Stimulated activated naive CD8-positive, alpha-beta T cell treated with anti-CD3 and anti-CD28 coated beads, Interleukin-15, amount 100 ng/mL, for 72 hours (primary cell): ENCODE data around the gene NLRP6.

Experiments used
- ATAC-seq: fragments of 150-1000 bp; cut with Tn5 transposase; 2 replicates; pipeline ENCODE4 v1.10.0; 2021; ENCODE audit warnings: mild to moderate bottlenecking, moderate library complexity
- DNase-seq, 2 donors: peaks; one replicate each; pipeline ENCODE4 v3.0.0; 2021 to 2022
- H3K27ac Mint-ChIP-seq, 2 donors: one replicate each; pipeline ENCODE4 v1.8.0; 2022; ENCODE audit warnings: mild to moderate bottlenecking in 2 of 2, mixed read lengths in 2 of 2, moderate library complexity in 2 of 2
- H3K27me3 Mint-ChIP-seq: one replicate; pipeline ENCODE4 v1.8.0; 2022; ENCODE audit warnings: mixed read lengths
- H3K4me1 Mint-ChIP-seq: one replicate; pipeline ENCODE4 v1.8.0; 2022; ENCODE audit warnings: mild to moderate bottlenecking, mixed read lengths
- H3K4me3 Mint-ChIP-seq, 2 donors: one replicate each; pipeline ENCODE4 v1.8.0; 2022; ENCODE audit warnings: mild to moderate bottlenecking in 2 of 2, mixed read lengths in 2 of 2, moderate library complexity in 1 of 2
- H3K9me3 Mint-ChIP-seq, 2 donors: one replicate each; pipeline ENCODE4 v1.8.0; 2022; ENCODE audit warnings: mixed read lengths in 2 of 2

The NLRP6 gene

DNA sequence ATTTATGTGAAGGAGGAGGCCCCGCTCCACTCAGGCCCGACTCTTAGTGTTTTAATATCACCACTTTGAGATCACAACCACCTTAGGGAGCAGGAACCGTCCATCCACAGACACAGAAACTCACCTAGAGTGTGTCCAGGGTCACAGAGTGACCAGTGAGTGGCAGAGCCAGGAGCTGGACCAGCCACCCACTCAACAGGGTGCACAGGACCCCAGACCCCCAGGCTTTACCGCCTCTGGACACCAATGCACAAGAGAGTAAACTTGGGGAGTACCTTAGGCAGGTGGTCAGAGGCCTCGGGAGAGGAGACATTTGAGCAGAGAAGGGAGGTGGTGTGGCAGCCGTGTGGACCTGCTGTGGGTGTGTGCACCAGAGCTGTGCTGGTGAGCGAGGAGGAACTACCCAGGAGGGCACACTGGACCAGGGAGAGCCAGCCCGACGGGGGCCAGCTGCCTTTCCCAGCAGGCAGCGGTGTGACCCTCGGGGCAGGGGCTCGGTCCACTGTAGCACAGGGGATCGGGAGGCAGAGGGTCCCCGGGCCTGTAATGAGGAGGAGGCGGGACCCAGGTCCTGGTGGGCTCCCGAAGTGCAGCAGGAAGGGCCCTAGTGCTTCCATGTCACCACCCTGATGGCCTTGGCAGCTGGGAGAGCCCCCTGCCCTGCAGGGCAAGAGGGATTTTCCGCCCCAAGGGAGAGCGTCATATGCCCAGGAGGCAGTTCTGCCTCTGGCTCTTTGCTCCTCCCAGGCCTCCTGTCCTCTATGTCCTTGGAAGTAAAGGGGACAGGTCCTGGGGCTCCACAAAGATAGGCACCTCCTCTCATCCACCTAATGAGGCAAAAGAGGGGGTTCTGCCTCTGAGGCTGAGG is 7.5 kb upstream of the NLRP6 start:
- Mint-ChIP-seq H3K4me1 (peaks cover 41% of the 10 kb centered on the region), H3K27me3 (no peaks in the 10 kb centered on the region), H3K4me3 (peak overlapping the region; percentile 25 to 99), H3K9me3 (peaks cover under 1 to 2% of the 10 kb centered on the region in 2 donors), H3K27ac (peak overlapping the region; percentile 100)
- ATAC-seq (no peak), DNase-seq (peak in 1 of 2 donors; percentile 8)

- Mint-ChIP-seq H3K27me3 (no peaks in the 10 kb centered on the region), H3K4me3 (no peak overlapping the region), H3K27ac (no peak overlapping the region), H3K4me1 (peaks cover 41% of the 10 kb centered on the region), H3K9me3 (peaks cover 6 to 8% of the 10 kb centered on the region in 2 donors)
- ATAC-seq (no peak), DNase-seq (peak in 1 of 2 donors; percentile 13)
These were observed 6.9 kb upstream of the NLRP6 start for GRCh38 chr11:271319-271715.

DNA sequence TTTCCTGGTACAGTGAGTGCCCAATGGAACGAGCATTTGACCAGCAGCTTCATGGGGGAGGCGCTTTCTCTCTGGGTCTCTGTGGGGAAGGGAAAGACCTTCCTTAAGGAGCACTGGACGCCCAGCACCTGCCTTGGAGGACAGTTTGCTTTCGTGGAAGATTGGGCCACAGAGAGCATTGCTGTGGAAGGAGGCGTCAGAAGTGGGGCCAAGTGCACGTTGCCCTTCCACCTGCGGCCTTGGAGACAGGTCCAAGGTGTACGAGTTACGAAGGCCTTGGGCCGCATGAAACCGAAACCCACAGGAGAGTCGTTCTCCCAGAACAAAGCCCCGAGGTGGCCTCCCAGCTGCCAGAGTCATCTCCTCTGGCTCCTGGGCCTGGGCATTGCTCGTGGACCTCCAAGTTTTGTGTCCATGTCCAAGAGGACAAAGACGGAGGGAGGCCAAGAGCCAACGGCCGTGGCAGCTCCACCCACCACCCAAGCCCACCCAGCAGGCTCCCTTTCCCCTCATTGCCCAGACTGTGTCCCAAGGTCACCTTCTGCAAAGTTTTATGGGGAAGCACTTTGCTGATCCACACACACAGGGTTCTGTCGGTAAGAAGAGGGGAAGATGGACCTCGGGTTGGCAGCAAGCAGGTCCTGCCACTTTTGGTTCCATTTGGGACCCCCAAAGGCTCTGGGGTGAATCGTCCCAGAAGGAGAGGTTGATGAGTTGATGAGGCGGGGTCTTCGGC is 5.8 kb upstream of the NLRP6 start:
- Mint-ChIP-seq H3K27ac (no peak overlapping the region), H3K9me3 (peaks cover 12 to 15% of the 10 kb centered on the region in 2 donors)
- DNase-seq, result no peak

GRCh38 chr11:272931-273198 is 5.3 kb upstream of the NLRP6 start:
- Mint-ChIP-seq H3K4me1 (peaks cover 38% of the 10 kb centered on the region), H3K27me3 (no peaks in the 10 kb centered on the region), H3K27ac (no peak overlapping the region), H3K4me3 (no peak overlapping the region), H3K9me3 (peaks cover 15 to 16% of the 10 kb centered on the region in 2 donors)
- DNase-seq (no peak), ATAC-seq (no peak)

More for the DNA sequence above, 5.8 kb upstream of the NLRP6 start:
- H3K27me3 Mint-ChIP-seq, result no peaks in the 10 kb centered on the region
- no peak overlapping the region for H3K4me3 Mint-ChIP-seq
- ATAC-seq, result no peak
- peaks cover 38% of the 10 kb centered on the region for H3K4me1 Mint-ChIP-seq

DNA sequence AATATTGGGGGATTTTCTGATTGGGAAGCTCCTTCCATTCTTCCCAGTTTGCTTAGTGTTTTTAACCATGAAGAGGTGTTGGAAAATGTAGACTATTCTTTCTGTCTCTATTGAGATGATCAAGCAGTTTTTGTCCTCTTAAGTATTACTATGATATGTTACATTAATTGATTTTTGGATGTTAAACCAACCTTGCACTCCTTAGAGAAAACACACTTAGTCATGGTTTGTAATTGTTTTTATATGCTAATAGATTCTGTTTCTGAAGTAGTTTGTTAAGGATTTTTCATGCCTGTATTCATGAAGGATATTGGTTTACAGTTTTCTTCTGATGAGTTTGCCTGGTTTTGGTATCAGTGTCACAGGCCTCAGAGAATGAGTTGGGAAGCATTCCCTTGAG is 2.0 kb upstream of the NLRP6 start:
- H3K9me3 Mint-ChIP-seq, result peaks cover 15 to 16% of the 10 kb centered on the region in 2 donors
- no peak overlapping the region for H3K4me3 Mint-ChIP-seq
- H3K27me3 Mint-ChIP-seq, result peaks cover 14% of the 10 kb centered on the region
- ATAC-seq (no peak), DNase-seq (no peak)
- H3K27ac Mint-ChIP-seq, result no peak overlapping the region
- peaks cover 27% of the 10 kb centered on the region for H3K4me1 Mint-ChIP-seq

DNA sequence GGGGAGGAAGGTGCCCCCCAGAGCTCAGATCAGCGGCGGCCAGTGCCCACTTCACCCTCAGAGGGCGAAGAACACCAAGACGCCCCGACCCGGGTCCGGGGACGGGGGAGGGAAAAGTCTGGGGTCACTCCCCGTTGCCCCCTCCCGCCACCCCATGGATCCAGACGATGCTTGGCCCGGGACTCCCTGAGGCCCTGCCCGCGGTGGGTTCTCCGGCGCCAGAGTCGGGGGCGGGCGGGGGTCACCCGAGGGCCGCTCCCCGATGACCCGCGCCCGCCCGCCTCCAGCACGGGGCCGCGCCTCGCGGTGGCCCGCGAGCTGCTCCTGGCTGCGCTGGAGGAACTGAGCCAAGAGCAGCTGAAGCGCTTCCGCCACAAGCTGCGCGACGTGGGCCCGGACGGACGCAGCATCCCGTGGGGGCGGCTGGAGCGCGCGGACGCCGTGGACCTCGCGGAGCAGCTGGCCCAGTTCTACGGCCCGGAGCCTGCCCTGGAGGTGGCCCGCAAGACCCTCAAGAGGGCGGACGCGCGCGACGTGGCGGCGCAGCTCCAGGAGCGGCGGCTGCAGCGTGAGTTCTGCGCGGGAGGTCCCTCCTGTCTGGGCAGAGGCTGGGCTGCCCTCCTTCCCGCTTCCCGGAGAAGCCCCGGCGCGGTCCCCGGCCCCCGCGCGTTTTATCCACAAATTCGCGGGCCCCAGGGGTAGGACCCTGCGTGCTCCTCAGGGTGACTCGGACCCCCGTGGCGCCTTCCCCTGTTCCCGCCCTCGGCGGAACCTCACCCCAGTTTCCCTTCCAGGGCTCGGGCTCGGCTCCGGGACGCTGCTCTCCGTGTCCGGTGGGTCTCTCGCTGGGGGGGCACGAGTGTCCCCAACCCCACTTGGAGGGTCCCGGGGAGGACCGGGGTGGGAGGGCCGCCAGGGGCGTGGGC is 1.1 kb downstream of the NLRP6 start:
- H3K27me3 Mint-ChIP-seq, result peaks cover 26% of the 10 kb centered on the region
- H3K9me3 Mint-ChIP-seq, result peaks cover 15 to 16% of the 10 kb centered on the region in 2 donors
- H3K4me1 Mint-ChIP-seq, result peaks cover 56% of the 10 kb centered on the region
- ATAC-seq (peak; percentile 10), DNase-seq (peak; percentile 26 to 33)
- H3K27ac Mint-ChIP-seq, result peak overlapping the region in 1 of 2 donors; percentile 98
- peak overlapping the region; percentile 89 for H3K4me3 Mint-ChIP-seq

GRCh38 chr11:279966-280705 is 1.9 kb downstream of the NLRP6 start:
- Mint-ChIP-seq H3K27me3 (peaks cover 26% of the 10 kb centered on the region), H3K4me1 (peaks cover 63% of the 10 kb centered on the region), H3K27ac (peak overlapping the region in 1 of 2 donors; percentile 49), H3K4me3 (peak overlapping the region; percentile 65 to 89), H3K9me3 (peaks cover 15 to 16% of the 10 kb centered on the region in 2 donors)
- peak; percentile 51 for ATAC-seq
- peak; percentile 51 to 56 for DNase-seq

DNA sequence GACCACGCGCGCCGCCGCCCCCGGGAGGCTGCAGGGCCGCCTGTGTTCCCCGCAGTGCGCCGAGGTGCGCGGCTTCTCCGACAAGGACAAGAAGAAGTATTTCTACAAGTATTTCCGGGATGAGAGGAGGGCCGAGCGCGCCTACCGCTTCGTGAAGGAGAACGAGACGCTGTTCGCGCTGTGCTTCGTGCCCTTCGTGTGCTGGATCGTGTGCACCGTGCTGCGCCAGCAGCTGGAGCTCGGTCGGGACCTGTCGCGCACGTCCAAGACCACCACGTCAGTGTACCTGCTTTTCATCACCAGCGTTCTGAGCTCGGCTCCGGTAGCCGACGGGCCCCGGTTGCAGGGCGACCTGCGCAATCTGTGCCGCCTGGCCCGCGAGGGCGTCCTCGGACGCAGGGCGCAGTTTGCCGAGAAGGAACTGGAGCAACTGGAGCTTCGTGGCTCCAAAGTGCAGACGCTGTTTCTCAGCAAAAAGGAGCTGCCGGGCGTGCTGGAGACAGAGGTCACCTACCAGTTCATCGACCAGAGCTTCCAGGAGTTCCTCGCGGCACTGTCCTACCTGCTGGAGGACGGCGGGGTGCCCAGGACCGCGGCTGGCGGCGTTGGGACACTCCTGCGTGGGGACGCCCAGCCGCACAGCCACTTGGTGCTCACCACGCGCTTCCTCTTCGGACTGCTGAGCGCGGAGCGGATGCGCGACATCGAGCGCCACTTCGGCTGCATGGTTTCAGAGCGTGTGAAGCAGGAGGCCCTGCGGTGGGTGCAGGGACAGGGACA is 2.7 kb downstream of the NLRP6 start:
- Mint-ChIP-seq H3K27ac (peak overlapping the region in 1 of 2 donors; percentile 36), H3K4me3 (peak overlapping the region; percentile 65 to 89), H3K9me3 (peaks cover 11 to 13% of the 10 kb centered on the region in 2 donors), H3K4me1 (peaks cover 71% of the 10 kb centered on the region), H3K27me3 (peaks cover 26% of the 10 kb centered on the region)
- ATAC-seq (peak; percentile 59), DNase-seq (peak; percentile 28 to 60)

DNA sequence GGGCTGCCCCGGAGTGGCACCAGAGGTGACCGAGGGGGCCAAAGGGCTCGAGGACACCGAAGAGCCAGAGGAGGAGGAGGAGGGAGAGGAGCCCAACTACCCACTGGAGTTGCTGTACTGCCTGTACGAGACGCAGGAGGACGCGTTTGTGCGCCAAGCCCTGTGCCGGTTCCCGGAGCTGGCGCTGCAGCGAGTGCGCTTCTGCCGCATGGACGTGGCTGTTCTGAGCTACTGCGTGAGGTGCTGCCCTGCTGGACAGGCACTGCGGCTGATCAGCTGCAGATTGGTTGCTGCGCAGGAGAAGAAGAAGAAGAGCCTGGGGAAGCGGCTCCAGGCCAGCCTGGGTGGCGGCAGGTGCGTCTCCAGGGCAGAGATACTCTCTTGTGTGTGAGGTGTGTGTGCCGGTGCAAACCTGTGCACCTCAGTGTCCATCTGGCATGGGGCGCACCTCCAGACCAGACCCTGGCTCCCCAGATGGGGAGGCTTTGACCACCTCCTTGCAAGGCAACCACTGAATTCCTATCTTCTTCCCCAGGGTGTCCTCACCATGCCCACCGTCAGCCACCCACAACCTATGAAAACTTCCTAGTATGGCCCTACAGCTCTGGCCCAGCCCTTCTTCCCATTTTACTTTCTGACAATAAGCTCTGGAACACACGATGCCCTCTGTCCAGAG is 3.4 kb downstream of the NLRP6 start:
- H3K27me3 Mint-ChIP-seq, result peaks cover 26% of the 10 kb centered on the region
- ATAC-seq, result peak; percentile 26
- H3K4me1 Mint-ChIP-seq, result peaks cover 78% of the 10 kb centered on the region
- H3K27ac Mint-ChIP-seq, result peak overlapping the region; percentile 43 to 48
- peaks cover 3 to 7% of the 10 kb centered on the region in 2 donors for H3K9me3 Mint-ChIP-seq
- H3K4me3 Mint-ChIP-seq, result peak overlapping the region; percentile 65 to 89
- DNase-seq, result peak; percentile 59 to 61

DNA sequence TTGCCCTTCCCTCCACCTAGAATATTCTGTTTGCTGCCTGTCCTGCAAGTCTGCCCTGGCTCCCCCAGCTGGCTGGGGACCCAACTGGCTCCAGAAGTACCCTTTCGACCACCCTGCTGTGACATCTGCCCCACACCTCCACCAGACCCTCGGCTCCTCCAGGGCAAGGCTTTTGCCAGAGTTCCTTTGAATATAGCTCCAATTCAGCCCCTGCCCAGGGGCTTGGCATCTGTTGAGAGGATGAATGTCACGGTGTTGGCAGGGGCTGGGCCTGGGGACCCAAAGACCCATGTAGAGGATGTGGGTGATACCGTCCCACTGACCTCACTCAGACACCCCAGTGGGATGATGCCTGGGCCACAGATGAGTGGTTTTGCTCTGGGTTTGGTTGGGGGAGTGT is 4.0 kb downstream of the NLRP6 start:
- Mint-ChIP-seq H3K9me3 (peaks cover 0 to 4% of the 10 kb centered on the region in 2 donors), H3K27ac (peak overlapping the region; percentile 43 to 48), H3K4me3 (peak overlapping the region; percentile 65 to 89), H3K4me1 (peaks cover 81% of the 10 kb centered on the region), H3K27me3 (peaks cover 26% of the 10 kb centered on the region)
- DNase-seq (peak; percentile 16 to 17), ATAC-seq (no peak)

DNA sequence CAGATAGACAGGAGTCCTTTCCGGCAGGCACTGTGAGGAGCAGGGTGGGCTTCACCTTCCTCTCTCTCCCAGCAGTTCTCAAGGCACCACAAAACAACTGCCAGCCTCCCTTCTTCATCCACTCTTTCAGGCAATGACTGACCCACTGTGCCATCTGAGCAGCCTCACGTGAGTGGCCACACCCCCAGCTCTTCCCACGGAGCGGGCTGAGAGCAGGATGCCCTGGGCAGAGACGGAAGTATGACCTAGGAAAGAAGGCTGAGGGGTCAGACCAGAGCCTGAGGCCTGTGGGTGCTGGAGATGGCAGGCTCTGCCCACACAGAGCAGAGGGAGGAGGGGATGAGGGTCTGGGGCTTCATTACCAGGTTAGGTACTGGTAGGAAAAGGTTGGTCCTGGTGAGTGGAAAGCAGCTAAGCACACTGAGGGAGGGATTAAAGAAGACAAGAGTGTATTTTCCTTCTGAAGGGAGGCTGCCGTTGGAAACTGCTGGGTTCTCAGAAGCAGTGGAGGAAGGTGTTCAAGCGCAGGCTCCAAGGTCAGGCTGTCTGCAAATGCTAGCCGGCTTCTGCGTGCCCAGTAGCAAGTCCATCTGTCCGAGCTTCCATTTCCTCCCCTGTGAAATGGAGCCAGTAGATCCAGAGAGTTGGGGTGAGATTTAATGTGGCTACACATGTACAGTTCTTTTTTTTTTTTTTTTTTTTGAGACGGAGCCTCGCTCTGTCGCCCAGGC is 4.6 kb downstream of the NLRP6 start:
- peak overlapping the region in 1 of 2 donors; percentile 95 for H3K27ac Mint-ChIP-seq
- peak overlapping the region; percentile 65 to 89 for H3K4me3 Mint-ChIP-seq
- peak in 1 of 2 donors; percentile 21 for DNase-seq
- peaks cover 26% of the 10 kb centered on the region for H3K27me3 Mint-ChIP-seq
- no peaks in the 10 kb centered on the region for H3K9me3 Mint-ChIP-seq
- no peak for ATAC-seq
- peaks cover 80% of the 10 kb centered on the region for H3K4me1 Mint-ChIP-seq

GRCh38 chr11:283405-284104 is 5.3 kb downstream of the NLRP6 start:
- DNase-seq (peak; percentile 10 to 43), ATAC-seq (no peak)
- H3K4me3 Mint-ChIP-seq, result peak overlapping the region; percentile 10 to 89
- H3K9me3 Mint-ChIP-seq, result no peaks in the 10 kb centered on the region
- H3K4me1 Mint-ChIP-seq, result peaks cover 77% of the 10 kb centered on the region
- peak overlapping the region in 1 of 2 donors; percentile 95 for H3K27ac Mint-ChIP-seq
- peaks cover 23% of the 10 kb centered on the region for H3K27me3 Mint-ChIP-seq
